GM10266 (cell line): ENCODE measurements around the gene TMEM30A.

Source experiments
- DNase-seq: peaks from one replicate; pipeline ENCODE4 v3.0.0; 2012; ENCODE audit errors: extremely low spot score
- CTCF ChIP-seq: IDR thresholded peaks from 2 replicates; pipeline ENCODE4 v1.5.1; 2012; ENCODE audit warnings: mild to moderate bottlenecking, low read depth; ENCODE audit not compliant: control insufficient read depth, insufficient read depth; ENCODE audit errors: missing control alignments

Gene TMEM30A

DNA sequence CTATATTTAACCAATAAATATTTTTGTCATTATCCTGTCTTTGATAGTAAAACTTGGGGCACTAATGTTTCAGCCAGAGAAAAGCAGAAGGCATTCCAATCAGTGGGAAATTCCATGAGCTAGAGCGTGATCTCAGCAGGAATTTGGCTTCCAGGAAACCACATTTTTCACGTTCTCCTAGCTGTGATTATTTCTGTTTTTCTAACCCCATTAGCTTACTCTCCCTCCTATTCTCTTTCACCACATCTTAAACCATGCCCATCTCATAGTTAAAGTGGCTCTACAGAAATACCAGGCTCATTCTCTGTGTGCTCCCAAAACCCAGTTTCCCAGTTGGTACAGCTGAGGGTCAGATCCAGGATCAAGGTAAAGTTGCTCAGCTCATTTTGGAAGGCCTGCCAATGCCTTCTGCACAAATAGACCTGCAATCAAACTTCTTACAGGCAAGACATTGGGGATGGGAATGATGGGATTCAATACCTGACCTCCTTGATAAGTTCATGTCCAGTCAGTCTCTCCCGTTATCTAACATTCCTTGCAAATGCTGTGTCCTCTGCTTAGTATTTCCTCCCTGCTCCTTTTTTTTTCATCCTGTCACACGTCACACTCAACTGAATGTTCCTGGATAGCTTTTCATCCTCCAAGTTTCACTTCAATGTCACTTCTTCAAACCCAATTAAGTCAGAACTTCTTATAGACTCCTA, 33.1 kb upstream of the TMEM30A start:
- TF ChIP-seq CTCF, result no peak
- DNase-seq, result no peak

- DNase-seq, result no peak
- no peak for TF ChIP-seq CTCF
These were observed 31.4 kb upstream of the TMEM30A start for GRCh38 chr6:75315978-75316377.

DNA sequence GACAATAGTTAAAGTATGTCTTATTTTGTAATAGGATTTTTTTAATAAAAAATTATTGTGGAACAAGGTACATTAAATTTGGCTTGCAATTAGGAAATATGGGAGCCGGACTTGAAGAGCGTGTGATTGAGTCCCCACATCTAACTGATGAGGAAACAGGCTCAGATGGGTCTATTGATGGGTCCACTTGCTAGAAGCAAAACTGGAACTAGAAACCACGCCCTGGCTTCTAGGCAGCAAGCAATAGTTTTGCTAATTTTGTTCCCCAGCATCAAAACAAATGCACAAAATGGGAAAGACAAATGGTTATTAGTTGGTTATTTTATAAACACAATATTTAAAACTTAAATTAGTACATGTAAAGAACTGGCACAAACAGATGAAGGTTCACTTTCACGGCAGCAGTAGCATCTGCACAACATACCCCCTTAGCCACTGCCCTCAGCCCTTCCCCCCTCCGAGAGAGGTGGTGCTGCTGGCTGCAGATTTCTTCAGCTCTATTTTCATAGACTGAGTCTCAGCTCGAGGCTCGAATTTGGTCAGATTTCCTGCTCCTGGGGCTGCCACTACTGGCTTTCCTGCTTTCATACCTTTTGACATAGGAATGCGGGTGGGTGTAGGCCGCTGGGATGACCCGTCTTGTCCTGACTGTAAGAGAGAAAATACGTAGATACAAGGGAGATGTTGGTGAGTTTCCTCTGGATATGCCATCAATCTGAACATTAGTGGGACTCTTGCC, 23.8 kb upstream of the TMEM30A start:
- TF ChIP-seq CTCF, result no peak
- DNase-seq, result no peak

GRCh38 chr6:75307364-75308004, 22.9 kb upstream of the TMEM30A start:
- DNase-seq, result no peak
- TF ChIP-seq CTCF, result no peak

- TF ChIP-seq CTCF, result no peak
- DNase-seq, result no peak
These were observed 21.5 kb upstream of the TMEM30A start for GRCh38 chr6:75306064-75306463.

DNA sequence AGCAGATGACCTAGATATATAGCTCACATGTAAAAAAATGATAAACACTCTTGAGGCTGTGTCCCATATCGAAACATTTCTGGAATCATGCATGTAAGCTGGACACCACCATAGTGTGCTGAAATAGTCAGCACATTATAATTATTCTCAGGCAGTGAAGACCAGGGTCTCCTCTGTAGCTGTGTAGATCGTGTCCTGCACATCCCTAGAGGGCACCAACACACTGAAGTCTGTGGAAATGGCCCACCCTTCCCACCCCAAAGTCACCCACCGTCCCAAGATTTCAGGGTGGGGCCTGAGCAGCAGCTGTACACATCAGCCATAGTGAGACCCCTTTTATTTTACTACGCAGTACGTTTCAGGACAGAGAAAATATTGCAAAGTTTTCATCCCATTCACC, 21.0 kb upstream of the TMEM30A start:
- no peak for DNase-seq
- no peak for TF ChIP-seq CTCF

- no peak for DNase-seq
- TF ChIP-seq CTCF, result no peak
These were observed 17.7 kb upstream of the TMEM30A start for GRCh38 chr6:75302280-75302679.
